ENCODE results near the gene PDE4D. TPM values are rescaled to one million over a fixed set of nuclear protein-coding genes. Genes with fewer than 3 reads are reported as not detected.

PDE4D gene
- total RNA-seq, 2 experiments from 2014 or later = 0.50 to 0.51 TPM

GRCh38 chr5:59837071-59837470 is 56.5 kb downstream of the PDE4D start:
- Histone ChIP-seq H3K4me2 (ENCODE audit: low read length) (no peak overlapping the region), H3K9me2 (ENCODE audit: insufficient read depth, low read length) (no peaks in the 10 kb centered on the region), H3K79me2 (ENCODE audit: insufficient read depth, low read depth, low read length) (no peaks in the 10 kb centered on the region), H4K20me1 (ENCODE audit: insufficient read depth, low read length) (no peaks in the 10 kb centered on the region), H3K4me3 (ENCODE audit: low read depth, low read length, poor library complexity, severe bottlenecking) (no peak overlapping the region), H2AFZ (ENCODE audit: low read length) (no peak overlapping the region), H3K9me3 (ENCODE audit: low read length) (no peaks in the 10 kb centered on the region), H3K4me1 (ENCODE audit: insufficient read depth, low read length, poor library complexity, severe bottlenecking) (no peaks in the 10 kb centered on the region), H3K27ac (ENCODE audit: low read depth, low read length, poor library complexity, severe bottlenecking) (no peak overlapping the region), H3K36me3 (ENCODE audit: insufficient read depth, low read length) (no peaks in the 10 kb centered on the region)
- TF ChIP-seq CTCF (conservative IDR thresholded peaks at IDR 0.05; ENCODE audit: low read length) (no peak), EZH2phosphoT487 (IDR thresholded peaks at IDR 0.05; ENCODE audit: borderline replicate concordance, low read depth, low read length) (no peak)
- BruUV-seq (replicated peaks) = no TSS peak
- intact Hi-C loops (cut with micrococcal nuclease; ENCODE audit: unreplicated experiment) = no loop called here
- DNase-seq (ENCODE audit: low spot score) = no peak
- POLR2A ChIA-PET = no interaction called here
- CTCF ChIA-PET (ENCODE audit: unreplicated experiment) = no interaction called here

- Histone ChIP-seq H3K4me1 (ENCODE audit: insufficient read depth, low read length, poor library complexity, severe bottlenecking) (no peaks in the 10 kb centered on the region), H3K27ac (ENCODE audit: low read depth, low read length, poor library complexity, severe bottlenecking) (no peak overlapping the region), H3K36me3 (ENCODE audit: insufficient read depth, low read length) (no peaks in the 10 kb centered on the region), H3K9me3 (ENCODE audit: low read length) (no peaks in the 10 kb centered on the region), H4K20me1 (ENCODE audit: insufficient read depth, low read length) (no peaks in the 10 kb centered on the region), H3K4me2 (ENCODE audit: low read length) (no peak overlapping the region), H3K9me2 (ENCODE audit: insufficient read depth, low read length) (no peaks in the 10 kb centered on the region), H3K79me2 (ENCODE audit: insufficient read depth, low read depth, low read length) (no peaks in the 10 kb centered on the region), H2AFZ (ENCODE audit: low read length) (no peak overlapping the region), H3K4me3 (ENCODE audit: low read depth, low read length, poor library complexity, severe bottlenecking) (no peak overlapping the region)
- BruUV-seq (replicated peaks) = no TSS peak
- intact Hi-C loops (cut with micrococcal nuclease; ENCODE audit: unreplicated experiment) = no loop called here
- DNase-seq (ENCODE audit: low spot score) = no peak
- CTCF ChIA-PET (ENCODE audit: unreplicated experiment) = no interaction called here
- TF ChIP-seq CTCF (conservative IDR thresholded peaks at IDR 0.05; ENCODE audit: low read length) (no peak), EZH2phosphoT487 (IDR thresholded peaks at IDR 0.05; ENCODE audit: borderline replicate concordance, low read depth, low read length) (no peak)
- POLR2A ChIA-PET = no interaction called here
Observed at GRCh38 chr5:59835800-59836199, 57.7 kb downstream of the PDE4D start.

- H3K27ac ChIP-seq (ENCODE audit: low read depth, low read length, poor library complexity, severe bottlenecking) = no peak overlapping the region
- H3K36me3 ChIP-seq (ENCODE audit: insufficient read depth, low read length) = no peaks in the 10 kb centered on the region
- CTCF ChIA-PET (ENCODE audit: unreplicated experiment) = no interaction called here
- H3K4me2 ChIP-seq (ENCODE audit: low read length) = no peak overlapping the region
- no peaks in the 10 kb centered on the region for H3K4me1 ChIP-seq (ENCODE audit: insufficient read depth, low read length, poor library complexity, severe bottlenecking)
- intact Hi-C loops (cut with micrococcal nuclease; ENCODE audit: unreplicated experiment) = no loop called here
- DNase-seq (ENCODE audit: low spot score) = no peak
- no peak overlapping the region for H3K4me3 ChIP-seq (ENCODE audit: low read depth, low read length, poor library complexity, severe bottlenecking)
- H3K9me3 ChIP-seq (ENCODE audit: low read length) = no peaks in the 10 kb centered on the region
- POLR2A ChIA-PET = no interaction called here
- no peaks in the 10 kb centered on the region for H3K79me2 ChIP-seq (ENCODE audit: insufficient read depth, low read depth, low read length)
- no peaks in the 10 kb centered on the region for H4K20me1 ChIP-seq (ENCODE audit: insufficient read depth, low read length)
- H3K9me2 ChIP-seq (ENCODE audit: insufficient read depth, low read length) = no peaks in the 10 kb centered on the region
- no TSS peak for BruUV-seq (replicated peaks)
- H2AFZ ChIP-seq (ENCODE audit: low read length) = no peak overlapping the region
- TF ChIP-seq CTCF (conservative IDR thresholded peaks at IDR 0.05; ENCODE audit: low read length) (no peak), EZH2phosphoT487 (IDR thresholded peaks at IDR 0.05; ENCODE audit: borderline replicate concordance, low read depth, low read length) (no peak)
Observed at GRCh38 chr5:59833448-59833847, 60.1 kb downstream of the PDE4D start.
